Stimulated activated CD8-positive, alpha-beta memory T cell treated with anti-CD3 and anti-CD28 coated beads, Interleukin-2, amount 100 ng/mL, for 48 hours (primary cell): Measurements from ENCODE around the gene RPS27L.

ENCODE experiments used
- DNase-seq, 2 donors: peaks; one replicate each; pipeline ENCODE4 v3.0.0-alpha.2; 2020; ENCODE audit warnings: low read depth in 2 of 2

Gene RPS27L

DNA sequence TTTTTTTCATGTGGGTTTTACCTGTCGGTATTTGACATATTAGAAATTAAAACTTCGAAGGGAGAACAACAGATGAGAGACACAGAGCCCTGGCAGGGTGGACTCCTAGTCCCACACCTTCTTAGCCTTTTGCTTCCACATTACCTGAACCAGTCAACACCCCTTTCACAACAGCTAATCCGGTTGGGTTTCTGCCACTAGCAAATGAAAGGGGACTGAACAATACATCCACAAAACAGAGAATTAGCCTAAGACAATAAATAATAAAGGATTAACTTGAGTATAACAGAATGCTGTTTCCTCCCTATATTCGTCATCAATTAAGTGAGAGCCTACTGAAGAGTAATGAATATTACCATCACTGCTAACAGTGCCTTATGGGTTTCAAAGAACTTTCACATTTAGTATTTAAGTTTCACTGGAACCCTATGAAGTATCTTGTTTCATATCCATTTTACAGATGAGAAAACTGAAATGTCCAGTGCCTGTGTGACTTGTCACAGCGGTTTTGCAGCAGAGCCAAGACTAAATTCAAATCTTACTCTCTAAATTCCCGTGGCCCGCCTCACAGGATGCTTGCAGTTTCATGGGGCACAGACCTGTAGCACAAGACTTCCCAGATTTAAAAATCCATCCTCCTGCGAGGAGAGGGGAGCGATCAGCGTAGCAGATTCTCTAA is 31.1 kb upstream of the RPS27L start:
- peak in 1 of 2 donors; percentile 11 for DNase-seq

DNA sequence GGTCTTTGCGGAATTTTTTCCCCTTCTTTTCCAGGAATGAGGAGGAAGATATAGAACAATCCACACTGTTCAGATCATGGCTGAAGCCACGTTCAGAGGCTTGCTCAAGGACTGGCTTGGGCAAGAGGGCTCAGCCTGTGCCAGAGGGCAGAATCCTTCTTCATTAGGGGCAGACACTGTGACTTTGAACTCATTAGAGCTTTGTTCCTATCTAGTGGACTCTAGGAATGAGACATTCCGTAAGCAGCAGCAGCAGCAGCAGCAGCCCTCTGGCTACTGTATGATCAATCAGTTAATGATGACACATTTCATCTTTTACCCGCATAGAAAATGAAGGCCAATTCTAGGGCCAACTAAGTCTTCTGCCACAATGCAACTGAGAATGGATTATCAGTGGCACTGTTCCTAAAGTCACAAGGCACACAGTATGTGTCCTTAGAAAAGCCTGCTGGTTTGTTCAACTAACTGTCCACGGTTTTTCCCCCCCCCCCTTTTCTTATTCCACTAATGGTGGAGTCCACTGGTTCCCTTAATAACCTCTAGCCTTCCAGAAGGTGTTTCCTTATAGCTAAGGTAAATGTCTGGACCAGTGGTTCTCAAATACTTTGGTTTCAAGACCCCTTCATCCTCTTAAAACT is 30.4 kb upstream of the RPS27L start:
- no peak for DNase-seq

DNA sequence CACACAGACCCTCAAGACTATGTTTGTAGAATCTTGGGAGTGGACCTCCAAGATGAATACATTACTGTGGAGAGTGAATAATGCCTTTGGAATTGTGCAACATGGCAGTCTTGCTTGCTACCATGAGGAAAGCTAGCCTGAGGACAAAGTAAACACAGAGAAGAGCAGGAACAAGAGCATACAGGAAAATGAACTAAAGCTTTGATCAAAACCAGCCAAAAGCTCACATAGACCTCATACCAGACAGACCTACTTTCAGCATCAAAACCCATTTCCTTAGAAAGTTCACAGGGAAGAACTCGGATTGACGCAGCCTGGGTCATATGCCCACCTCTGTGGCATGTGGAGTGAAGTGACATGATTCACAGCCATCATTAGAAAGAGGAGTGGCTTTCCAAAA is 28.8 kb upstream of the RPS27L start:
- DNase-seq = no peak

DNA sequence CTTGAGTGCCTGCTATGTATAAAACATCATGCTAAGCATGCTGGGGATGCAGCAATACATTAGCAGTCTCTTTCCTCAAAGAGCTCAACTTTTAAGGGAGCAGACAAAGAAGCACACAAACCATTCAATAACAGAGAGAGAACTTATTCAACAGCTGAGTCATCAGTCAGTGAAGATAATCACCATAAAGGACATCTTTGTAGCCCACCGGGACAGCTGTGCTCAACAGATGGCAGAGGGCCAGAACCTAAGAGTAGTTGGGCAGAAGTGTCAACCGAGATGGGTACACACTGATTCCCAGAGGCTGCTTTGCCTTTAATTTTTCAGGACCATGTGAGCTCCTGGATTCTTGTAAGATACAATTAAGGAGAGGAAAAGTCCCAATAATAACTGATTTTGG is 27.9 kb upstream of the RPS27L start:
- DNase-seq = no peak

DNA sequence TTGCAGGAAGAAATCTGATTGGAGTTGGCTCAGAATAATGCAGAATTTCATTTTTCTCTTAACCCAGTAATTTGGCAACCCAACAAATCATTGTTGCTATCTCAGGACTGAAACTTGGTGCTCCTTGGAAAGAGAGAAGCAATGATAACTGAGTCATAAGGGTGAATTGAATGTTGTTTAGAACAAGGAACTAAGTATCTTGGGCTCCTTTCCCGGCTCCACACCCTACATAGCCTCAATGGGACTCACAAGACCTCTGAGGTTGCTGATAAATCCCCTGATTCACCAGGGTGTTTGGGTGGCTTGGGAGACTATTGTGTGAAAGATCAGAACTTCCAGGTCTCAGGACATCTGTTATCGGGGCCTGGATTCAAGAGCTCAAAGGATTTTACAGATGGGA is 24.4 kb upstream of the RPS27L start:
- no peak for DNase-seq

DNA sequence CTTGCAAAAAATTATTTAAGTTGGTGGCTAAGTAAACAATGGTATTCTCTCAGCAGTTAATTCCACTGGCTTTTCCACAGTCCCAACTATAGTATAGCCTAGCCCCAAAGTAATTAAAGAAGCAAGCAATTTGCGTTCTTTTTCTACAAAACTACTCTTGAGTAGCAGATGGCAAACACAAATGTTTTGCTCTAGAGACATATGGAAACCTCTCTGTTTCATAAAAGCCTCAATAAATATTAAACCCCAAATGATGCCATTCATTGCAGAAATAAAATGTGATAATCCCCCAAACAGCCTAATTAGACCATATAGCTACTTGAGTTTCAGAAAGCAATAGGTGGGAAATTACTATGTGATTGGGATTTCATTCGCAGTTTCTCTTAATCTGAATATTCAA is 23.5 kb upstream of the RPS27L start:
- DNase-seq = no peak

DNA sequence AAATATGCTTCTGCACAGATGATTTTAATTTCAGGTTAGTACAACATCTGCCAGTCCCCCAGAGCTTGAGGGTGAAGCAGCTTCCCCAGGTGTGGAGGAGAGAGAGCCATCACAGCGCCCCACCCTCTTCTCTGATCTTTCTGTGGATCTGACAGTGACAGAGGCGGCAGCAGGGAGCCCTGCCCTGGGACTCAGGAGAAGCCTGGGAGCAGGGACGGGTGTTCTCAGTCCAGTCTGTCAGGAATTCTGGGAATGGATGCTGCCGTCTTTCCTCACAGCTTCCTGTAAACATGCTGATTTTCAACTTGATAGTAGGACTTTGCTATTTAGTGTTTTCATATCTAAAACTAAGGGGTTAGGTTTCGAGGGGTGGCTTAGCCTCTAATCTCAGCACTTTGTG is 20.8 kb upstream of the RPS27L start:
- no peak for DNase-seq

DNA sequence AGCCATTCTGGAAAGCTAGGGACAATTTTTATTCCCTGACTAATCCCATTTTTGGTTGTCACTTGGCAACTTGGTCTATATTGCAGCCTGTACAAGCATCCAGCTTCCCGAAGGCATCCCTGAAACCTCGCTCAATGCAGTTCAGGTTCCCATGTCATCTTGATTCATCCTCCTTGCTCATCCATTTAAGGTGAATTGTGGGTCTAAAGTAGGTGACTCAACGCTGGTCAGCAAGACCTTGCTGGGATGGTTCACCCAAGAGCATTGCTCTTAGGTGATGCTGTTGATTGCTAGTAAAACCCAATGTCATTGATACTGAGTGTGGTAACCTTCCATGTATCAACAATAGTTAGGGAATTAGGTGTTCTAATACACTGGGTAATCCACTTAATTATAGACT is 19.0 kb upstream of the RPS27L start:
- no peak for DNase-seq

DNA sequence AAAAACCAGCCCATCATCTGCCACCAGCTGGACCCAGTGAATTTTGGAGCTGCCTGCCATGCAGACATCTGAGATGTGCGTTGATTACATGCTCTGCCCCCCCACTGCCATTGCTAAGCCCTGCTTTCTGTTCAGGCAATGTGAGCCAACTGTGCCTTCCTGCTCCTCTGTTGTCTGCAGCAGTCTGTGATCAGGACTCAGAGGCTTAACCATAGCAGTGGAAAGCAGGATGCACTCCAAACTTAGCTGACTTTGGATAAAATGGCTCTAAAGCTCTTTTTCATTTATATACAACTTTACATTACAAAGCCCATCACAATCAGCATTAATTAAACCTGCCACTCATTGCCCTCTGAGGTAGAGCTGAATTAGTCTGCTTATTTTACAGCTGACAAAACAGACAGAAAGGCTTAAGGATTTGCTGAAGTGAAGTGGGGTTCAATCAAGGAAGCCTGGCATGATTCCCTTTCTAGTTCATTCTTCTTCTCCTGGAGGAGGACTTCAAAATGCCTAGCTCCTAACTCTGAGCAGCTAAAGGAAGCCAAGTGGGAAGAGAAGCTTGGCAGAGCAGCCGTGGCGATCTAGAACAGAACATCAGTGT is 15.7 kb upstream of the RPS27L start:
- no peak for DNase-seq

DNA sequence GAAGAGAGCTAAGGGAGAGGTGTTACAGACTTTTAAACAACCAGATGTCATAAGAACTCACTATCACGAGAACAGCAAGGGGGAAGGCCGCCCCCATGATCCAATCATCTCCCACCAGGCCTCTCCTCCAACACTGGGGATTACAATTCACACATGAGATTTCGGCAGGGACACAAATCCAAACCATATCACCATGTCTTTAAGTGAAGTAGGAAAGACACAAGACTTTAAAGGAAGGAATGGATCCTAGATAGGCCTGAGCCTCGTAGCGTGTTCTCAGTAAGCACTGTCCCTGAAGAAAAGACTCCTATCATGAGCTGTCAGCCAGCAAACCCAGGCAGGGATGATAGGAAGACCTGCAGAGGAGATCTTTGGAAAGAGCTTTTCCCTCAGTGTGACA is 15.1 kb upstream of the RPS27L start:
- no peak for DNase-seq

DNA sequence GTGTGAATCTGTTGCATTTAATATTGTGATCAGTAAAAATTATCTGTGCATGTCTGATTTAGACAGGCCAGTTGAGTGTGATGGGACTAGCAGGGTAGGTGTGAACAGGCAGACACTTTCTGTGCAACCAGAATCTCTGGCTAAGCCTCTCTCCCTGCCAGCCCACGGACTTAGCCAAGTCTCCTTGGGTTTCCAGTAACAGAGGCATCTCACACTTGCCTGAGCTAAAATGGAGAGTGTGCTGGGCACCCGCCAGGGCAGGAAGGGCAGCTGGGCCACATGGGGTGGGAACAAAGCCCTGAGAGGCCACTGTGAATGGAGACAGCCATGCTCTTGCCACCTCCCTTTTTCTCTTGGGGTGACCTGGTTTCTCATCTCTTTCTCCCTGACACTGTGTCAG is 12.5 kb upstream of the RPS27L start:
- no peak for DNase-seq

DNA sequence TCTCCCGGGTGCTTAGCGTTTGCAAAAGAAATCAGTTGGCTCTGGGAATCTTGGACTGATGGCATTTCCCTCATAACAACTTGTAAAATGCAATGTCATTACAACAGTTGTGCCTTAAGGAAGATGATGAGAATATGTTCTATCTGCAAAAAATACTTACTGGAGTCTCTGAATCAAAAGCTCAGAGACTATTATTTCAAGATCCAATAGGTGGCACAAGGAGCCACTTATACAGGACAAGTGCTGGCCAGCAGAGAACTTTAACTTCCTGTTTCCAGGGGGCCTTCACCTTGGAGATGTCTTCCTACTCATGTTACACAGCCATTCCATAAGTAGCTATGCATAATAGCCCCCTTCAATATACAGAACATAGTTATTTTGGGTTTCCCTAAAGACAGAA is 8.9 kb upstream of the RPS27L start:
- no peak for DNase-seq

DNA sequence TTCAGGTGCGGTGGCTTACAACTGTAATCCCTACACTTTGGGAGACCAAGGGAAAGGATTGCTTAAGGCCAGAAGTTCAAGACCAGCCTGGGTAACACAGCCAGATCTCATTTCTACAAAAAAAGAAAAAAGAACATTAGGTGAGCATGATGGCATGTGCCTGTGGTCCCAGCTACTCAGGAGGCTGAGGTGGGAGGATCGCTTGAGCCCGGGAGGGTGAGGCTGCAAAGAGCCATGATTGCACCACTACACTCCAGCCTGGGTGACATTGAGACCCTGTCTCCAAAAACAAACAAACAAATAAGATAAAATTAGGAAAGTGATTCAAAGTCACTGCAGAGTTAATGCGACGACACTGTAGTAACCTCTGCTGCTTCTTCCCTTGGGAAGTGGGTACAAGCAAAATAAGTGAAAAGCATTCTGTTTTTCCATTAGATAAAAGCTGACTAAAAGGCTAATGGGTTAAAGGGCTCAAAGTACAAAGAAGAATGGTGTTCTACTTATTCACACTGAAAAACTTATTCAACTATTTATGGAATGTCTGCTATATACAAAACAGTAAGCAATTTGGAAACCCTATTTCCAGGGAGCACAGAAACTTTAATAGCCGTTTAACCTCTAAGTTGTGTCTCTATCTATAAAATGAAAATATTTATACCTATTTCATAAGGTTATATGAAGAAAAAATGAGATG is 8.0 kb upstream of the RPS27L start:
- no peak for DNase-seq

DNA sequence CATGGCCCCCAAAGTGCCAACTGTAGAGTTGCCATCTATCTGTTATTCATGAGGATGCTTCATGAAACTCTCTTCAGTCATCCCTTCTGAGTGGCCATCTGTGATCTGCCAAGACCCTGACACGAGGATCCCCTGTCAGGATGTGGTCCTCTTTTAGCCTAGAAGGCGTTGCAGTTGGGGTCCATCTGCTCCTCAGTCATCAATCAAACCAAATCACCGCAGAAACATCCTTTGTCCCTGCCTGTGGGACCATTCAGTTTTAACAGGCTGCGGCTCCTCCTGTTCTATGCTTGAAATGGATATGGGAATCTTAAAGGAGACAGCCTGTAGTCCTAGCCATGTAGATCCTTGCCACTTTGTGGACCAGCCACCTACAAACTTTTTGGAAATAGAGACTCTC is 5.9 kb upstream of the RPS27L start:
- no peak for DNase-seq

DNA sequence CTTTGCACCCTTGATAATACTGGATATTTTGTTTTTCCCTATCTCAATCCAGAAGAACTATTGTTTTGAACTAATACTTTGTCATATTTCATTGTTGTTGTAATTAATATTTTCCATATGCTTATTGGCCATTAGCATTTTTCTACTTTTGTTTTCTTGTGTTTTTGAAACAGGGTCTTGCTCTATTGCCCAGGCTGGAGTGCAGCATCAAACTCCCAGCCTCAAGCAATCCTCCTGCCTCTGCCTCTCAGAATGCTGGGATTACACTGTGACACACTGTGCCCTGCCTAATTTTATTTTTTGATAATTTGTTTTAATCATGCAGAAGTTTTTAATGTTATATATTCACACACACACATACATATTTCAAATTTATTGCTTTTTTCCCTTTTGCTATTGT is 3.4 kb upstream of the RPS27L start:
- DNase-seq = no peak

DNA sequence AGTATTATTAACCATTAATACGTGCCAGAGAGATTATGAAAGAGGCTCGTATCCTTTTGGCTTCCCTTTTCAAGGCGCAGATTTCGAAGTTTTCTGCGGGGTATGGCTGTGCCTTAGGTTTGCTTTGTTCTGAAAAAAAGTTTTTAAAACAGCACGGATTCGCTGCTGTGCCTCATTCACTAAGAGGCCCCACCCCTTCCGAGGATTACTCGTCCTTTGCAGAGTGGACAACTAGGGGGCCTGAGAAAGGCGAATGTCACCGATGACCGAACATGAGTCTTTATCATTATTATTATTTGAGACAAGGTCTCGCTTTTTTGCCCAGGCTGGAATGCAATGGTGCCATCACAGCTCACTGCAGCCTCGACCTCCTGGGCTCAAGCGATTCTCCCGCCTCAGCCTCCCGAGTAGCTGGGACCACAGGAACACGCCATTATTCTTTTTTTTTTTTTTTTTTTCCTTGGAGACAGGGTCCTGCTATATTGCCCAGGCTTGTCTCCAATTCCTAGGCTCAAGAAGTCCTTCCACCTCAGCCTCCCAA is 684 bp upstream of the RPS27L start:
- no peak for DNase-seq

DNA sequence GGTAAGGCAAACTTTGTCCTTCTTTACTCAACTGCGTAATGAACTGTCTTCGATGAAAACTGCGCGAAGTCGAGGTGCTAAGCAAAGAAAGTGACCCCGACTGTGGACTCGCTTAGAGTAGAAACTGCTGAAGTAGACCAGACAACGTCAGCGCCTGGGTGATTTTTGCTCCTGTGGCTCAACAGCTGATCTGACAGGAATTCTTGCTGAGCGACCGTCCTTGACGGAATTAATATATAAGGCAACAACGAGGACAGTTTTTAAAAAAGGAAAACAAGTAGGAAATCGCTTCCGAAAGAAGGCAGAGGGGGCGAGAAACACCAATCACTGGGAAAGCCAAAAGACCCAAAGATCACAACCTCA is 541 bp downstream of the RPS27L start:
- DNase-seq = no peak

DNA sequence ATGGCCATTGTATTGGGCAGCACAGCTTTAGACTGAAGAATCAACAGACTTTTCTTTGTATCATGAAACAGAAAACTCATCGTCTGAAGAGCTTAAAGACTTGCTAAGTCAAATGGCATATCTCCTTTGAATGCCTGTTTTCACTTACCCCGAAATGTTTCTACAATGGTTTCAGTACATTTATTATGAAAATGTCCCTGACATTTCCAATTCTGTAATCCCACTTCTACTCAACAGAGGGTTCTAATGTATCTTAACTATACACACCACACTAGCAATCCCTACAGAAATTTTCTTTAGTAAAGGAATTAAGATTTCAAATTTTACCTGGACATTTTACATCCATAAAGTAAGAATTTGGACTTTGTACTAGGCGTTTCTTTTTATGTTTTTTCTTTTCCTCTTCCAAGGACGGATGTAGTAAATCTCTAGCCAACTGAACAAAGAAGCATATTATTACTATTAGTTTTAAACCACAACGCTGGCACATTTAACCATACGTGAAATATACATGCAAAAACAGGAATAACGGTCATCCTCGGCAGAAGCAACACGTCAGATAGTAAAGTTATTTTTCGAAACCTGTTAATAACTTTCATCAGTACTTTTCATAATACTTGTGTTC is 1.1 kb downstream of the RPS27L start:
- no peak for DNase-seq

DNA sequence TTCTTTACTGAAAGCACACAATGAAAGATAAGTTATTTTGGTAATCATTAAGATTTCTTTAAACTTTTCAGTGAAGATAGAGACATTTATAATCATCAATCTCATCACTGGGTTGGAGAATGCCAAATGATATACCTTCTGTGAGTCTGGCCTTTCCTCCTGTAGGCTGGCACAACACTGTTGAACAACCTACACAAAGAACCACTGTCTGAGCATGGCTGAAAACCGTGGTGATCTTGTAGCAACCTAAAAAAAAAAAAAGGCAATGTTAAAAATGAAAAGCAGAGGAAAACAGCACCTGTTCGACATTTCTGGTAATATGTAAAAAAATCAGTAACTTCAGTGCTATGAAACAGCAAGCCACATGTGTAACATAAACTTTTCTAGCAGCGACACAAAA is 1.8 kb downstream of the RPS27L start:
- no peak for DNase-seq

DNA sequence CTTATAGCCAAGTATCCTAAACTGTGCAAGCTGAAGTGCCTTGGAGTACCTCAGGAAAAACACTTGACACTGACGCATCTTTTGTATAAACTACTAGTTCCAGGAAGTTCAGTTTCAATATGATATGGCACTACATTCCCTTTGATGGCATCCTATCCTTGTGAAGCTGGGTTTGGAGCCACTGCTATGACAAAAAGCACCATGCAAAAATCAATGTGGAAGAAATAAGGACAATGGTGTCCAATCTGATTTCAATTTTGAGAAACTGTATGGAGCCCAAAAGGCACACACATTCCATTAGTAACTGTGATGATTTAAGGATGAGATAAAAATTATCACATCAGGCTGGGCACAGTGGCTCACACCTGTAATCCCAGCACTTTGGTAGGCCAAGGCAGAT is 5.6 kb downstream of the RPS27L start:
- no peak for DNase-seq

DNA sequence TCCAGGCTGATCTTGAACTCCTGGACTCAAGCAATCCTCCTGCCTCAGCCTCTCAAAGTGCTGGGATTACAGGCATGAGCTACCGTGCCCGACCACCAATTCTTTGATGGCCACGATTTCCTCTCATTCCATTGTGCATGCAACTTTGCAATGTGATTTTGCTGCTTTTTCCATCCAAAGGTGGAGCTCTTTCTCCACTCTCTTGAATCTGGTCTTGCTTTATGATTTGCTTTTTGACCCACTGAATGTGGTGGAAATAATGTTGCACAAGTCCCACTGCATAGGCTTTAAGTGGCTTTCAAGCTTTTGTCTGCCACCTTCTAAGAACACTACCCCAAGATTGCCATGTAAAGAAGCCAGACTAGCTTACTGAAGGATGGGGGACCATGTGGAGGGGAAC is 10.6 kb downstream of the RPS27L start:
- no peak for DNase-seq

DNA sequence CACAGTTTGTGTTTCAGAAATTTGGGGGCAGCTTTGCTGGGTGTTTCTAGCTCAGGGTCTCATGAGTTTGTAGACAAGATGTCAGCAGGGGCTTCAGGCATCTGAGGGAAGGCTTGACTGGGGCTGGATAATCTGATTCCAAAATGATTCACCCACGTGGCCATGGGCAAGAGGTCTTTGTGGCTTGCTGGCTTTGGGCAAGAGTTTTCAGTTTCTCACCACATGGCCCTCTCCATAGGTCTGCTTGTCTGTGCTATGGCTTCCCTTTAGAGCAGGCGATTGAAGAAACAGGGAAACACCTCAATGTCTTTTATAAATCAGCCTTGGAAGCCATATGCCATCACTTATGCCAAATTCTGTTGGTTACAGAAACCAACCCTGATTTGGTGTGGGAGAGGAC is 11.9 kb downstream of the RPS27L start:
- no peak for DNase-seq
